ENCODE measurements around the gene HOXC11.

- TF ChIP-seq ZNF8 (CRISPR knock-in tag; IDR thresholded peaks at IDR 0.05): no peak
- no peak for TF ChIP-seq BACH2 (CRISPR knock-in tag; IDR thresholded peaks at IDR 0.05; ENCODE audit: borderline replicate concordance)
- no peak for TF ChIP-seq SNAI2 (CRISPR knock-in tag; IDR thresholded peaks at IDR 0.05)
- no peak for TF ChIP-seq ZC3H10 (CRISPR knock-in tag; IDR thresholded peaks at IDR 0.05)
- TF ChIP-seq ISL1 (CRISPR knock-in tag; IDR thresholded peaks at IDR 0.05): no peak
These were observed 23.6 kb downstream of the HOXC11 start for GRCh38 chr12:53996240-53997203.
